GM18498 (cell line): ENCODE measurements around the gene CD160.
A peak's percentile ranks its signal among the peaks of the same experiment; 100 is the strongest.
"Not testable (repeated sequence)": the region's sequence is repeated elsewhere in the genome, so short reads cannot be mapped to it uniquely, and the experiment has no call there.

Experiments used
- ATAC-seq: cut with Tn5 transposase; IDR thresholded peaks from one replicate; pipeline ENCODE4 v1.9.1; 2021; ENCODE audit warnings: mild to moderate bottlenecking, moderate library complexity; ENCODE audit not compliant: unreplicated experiment

The CD160 gene

DNA sequence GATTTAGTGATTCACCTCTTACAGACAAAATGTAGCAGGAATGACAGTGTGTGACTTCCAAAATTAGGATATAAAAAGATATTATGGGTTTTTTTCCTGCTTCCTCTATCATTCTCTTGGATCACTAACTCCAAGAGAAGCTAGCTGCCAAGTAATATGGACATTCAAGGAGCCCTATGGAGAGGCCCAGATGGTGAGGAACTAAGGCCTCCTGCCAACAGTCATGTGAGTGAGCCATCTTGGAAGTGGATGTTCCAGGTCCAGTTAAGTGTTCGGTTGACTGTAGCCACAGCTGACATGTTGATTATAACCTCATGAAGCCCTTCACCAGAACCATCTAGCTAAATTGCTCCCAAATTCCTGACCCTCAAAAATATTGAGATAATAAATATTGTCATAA is 38.8 kb downstream of the CD160 start:
- no peak for ATAC-seq

DNA sequence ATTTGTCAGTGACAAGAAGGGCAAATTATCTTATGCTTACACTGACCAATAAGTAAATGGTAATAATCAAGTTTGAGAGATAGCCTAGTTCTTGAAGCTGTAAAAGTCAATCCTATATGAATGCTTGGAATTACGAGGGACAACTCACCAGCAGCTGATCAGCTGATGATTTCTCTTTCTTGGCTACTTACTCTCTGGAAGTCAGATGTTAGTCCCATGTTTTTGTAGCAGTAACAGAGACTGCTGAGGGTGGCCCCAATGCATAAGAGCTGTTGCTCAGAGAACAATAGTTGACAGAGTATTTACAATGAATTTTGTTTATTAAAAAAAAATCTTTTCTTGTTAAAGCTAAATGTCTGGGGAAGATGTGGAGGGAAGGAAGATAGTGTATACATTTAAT is 39.3 kb downstream of the CD160 start:
- ATAC-seq = no peak

DNA sequence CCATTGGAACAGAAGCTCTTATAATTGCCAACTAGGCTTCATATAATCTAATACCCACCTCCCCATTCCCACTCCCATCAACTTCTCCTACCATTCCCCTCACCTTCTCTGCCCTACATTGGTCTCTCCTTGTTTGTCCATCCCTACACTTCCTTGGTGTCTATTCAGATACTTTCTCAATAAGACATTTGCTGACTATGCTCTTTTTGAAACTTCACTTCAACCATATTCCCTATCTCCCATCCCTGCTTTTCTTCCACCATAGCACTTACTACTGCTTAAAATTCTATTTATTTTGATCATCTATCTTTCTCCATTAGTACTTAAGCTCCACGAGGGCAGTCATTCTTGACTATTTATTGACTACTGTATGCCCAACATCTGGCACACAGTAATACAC is 40.4 kb downstream of the CD160 start:
- ATAC-seq = no peak

DNA sequence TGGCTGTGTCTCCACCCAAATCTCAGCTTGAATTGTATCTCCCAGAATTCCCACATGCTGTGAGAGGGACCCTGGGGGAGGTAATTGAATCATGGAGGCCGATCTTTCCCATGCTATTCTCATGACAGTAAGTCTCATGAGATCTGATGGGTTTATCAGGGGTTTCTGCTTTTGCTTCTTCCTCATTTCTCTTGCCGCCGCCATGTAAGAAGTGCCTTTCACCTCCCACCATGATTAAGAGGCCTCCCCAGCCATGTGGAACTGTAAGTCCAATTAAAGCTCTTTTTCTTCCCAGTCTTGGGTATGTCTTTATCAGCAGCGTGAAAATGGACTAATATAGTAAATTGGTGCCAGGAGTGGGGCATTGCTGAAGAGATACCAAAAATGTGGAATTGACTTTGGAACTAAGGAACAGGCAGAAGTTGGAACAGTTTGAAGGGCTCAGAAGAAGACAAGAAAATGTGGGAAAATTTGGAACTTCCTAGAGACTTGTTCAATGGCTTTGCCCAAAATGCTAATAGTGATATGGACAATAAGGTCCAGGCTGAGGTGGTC is 41.2 kb downstream of the CD160 start:
- ATAC-seq = not testable (repeated sequence)

DNA sequence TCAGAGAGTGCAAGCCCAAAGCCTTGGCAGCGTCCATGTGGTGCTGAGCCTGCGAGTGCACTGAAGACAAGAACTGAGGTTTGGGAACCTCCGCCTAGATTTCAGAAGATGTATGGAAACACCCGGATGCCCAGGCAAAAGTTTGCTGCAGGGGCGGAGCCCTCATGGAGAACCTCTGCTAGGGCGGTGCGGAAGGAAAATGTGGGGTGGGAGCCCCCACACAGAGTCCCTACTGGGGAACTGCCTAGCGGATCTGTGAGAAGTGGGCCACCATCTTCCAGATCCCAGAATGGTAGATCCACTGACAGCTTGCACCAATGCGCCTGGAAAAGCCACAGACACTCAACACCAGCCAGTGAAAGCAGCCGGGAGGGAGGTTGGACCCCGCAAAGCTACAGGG is 42.2 kb downstream of the CD160 start:
- ATAC-seq = not testable (repeated sequence)

DNA sequence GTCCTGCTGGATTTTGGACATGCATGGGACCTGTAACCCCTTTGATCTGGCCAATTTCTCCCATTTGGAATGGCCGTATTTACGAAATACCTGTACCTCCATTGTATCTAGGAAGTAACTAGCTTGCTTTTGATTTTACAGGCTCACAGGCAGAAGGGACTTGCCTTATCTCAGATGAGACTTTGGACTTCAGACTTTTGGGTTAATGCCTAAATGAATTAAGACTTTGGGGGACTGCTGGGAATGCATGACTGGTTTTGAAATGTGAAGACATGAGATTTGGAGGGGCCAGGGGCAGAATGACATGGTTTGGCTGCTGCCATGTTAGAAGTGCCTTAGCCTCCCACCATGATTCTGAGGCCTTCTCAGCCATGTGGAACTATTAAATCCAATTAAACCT is 42.7 kb downstream of the CD160 start:
- ATAC-seq = not testable (repeated sequence)

DNA sequence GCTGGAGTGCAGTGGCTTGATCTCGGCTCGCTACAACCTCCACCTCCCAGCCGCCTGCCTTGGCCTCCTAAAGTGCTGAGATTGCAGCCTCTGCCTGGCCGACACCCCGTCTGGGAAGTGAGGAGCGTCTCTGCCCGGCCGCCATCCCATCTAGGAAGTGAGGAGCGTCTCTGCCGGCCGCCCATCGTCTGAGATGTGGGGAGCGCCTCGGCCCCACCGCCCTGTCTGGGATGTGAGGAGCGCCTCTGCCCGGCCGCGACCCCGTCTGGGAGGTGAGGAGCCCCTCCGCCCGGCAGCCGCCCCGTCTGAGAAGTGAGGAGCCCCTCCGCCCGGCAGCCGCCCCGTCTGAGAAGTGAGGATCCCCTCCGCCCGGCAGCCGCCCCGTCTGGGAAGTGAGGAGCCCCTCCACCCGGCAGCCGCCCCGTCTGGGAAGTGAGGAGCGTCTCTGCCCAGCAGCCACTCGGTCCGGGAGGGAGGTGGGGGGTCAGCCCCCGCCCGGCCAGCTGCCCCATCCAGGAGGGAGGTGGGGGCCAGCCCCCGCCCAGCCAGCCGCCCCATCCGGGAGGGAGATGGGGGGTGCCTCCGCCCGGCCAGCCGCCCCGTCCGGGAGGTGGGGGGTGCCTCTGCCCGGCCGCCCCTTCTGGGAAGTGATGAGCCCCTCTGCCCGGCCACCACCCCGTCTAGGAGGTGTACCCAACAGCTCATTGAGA is 45.1 kb downstream of the CD160 start:
- not testable (repeated sequence) for ATAC-seq

DNA sequence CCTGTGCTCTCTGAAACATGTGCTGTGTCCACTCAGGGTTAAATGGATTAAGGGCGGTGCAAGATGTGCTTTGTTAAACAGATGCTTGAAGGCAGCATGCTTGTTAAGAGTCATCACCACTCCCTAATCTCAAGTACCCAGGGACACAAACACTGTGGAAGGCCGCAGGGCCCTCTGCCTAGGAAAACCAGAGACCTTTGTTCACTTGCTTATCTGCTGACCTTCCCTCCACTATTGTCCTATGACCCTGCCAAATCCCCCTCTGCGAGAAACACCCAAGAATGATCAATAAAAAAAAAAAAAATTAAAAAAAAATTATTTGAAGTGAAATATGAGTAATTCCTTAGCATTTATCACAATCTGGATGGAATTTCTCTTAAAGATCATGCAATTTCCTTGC is 45.8 kb downstream of the CD160 start:
- not testable (repeated sequence) for ATAC-seq

DNA sequence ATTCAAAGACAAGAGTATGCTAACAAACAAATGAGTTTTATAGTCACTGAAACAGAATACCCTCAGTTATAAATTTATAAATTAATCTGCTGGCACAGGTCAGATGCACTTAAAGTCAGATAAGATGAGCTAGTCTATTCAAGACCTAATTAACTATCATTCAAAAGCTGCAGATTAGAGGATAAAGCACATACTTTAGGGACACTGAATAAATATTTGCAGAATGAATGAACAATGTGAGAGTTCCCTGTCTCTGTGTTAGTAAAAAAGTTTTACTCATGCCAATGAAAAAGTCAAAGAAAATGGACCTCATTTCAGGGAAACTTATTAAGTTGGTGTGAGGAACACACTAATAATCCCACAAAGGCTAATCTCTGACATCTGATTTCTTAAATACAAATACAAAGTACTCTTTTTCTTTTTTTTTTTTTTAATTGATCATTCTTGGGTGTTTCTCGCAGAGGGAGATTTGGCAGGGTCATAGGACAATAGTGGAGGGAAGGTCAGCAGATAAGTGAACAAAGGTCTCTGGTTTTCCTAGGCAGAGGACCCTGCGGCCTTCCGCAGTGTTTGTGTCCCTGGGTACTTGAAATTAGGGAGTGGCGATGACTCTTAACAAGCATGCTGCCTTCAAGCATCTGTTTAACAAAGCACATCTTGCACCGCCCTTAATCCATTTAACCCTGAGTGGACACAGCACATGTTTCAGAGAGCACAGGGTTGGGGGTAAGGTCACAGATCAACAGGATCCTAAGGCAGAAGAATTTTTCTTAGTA is 46.5 kb downstream of the CD160 start:
- not testable (repeated sequence) for ATAC-seq

DNA sequence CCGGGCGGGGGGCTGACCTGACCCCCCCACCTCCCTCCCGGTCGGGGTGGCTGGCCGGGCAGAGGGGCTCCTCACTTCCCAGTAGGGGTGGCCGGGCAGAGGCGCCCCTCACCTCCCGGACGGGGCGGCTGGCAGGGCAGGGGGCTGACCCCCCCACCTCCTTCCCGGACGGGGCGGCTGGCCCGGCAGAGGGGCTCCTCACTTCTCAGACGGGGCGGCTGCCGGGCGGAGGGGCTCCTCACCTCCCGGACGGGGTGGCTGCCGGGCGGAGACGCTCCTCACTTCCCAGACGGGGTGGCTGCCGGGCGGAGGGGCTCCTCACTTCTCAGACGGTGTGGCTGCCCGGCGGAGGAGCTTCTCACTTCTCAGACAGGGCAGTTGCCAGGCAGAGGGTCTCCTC is 47.6 kb downstream of the CD160 start:
- not testable (repeated sequence) for ATAC-seq

DNA sequence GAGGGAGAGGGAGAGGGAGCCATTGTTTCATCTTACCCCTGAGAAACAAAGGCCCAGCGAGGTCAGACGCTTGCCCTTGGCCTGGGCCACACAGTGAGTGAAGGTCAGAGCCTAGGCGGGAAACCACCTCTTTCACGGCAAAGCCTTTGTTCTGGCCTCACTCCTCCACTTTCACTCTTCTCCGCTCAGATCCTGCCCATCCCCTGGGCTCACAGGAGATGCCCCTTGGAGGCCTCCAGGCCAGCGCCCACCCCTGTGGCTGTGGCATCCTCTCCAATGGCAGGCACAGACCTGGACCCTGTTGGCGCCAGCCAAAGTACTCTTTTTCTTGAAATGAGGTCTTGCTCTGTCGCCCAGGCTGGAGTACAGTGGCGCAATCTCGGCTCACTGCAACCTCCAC is 48.7 kb downstream of the CD160 start:
- ATAC-seq = not testable (repeated sequence)

DNA sequence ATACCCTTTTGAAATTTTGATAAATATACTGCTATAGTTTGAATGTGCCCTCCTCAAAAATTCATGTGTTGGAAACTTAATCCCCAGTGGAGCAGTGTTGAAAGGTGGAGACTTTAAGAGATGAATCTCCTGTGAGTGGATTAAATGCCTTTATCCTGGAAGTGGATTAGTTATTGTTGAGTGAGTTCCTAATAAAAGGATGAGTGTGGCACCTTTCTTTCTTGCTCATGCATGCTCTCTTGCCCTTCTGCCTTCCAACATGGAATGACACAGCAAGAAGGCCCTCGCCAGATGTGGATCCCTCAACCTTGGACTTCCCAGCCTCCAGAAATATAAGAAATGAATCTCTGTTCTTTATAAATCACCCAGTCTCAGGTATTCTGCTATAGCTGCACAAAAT is 51.8 kb downstream of the CD160 start:
- ATAC-seq = no peak

DNA sequence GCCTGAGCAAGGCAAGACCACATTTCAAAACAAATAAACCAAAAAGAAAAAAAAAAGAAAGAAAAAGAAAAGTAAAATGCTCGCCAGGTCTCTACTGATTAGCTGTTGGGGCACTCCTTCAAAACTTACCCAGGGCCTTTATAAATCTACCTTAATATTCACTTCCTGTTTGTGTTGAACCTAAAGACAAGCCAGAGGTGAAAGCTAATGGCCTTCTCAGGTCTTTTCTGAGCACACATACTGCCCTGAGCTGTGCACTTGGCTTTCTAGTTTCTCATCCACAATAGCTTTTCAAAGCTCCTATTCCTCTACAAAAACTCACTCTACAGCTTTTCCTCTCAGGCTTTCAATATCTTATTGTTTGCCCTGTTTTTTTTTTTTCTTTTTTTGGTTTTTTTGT is 54.1 kb downstream of the CD160 start:
- no peak for ATAC-seq

DNA sequence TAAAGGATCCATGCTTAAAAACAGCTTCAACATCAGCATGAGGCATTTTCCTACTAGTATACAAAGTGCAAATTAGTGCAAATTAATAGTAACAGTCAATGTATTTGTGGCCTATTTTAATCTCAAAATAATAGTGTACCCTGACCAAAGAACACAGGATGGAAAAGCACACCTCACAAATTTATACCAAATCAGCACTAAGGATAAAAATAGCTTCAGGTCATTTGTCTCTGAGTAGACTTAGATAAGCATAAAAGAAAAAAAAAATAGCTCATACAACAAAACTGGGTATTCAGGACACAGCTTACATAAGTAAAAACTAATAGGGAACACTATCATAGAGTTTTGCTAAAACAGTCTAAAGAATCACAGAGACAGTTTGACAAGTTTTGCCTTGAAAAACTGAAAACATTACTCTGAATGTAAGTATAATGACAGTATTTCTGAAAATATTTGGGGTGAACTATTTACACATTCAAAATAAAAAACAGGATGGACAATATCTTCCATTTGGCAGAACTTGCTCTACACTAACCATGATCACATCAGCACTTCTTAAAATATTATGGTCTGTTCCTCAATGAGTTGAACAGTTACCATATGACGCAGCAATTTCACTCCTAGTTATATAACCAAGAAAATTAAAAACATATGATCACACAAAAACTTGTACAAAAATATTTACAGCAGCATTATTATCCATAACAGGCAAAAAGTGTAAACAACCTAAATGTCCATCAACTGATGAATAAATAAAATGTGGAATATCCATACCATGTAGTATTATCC is 58.3 kb downstream of the CD160 start:
- no peak for ATAC-seq

DNA sequence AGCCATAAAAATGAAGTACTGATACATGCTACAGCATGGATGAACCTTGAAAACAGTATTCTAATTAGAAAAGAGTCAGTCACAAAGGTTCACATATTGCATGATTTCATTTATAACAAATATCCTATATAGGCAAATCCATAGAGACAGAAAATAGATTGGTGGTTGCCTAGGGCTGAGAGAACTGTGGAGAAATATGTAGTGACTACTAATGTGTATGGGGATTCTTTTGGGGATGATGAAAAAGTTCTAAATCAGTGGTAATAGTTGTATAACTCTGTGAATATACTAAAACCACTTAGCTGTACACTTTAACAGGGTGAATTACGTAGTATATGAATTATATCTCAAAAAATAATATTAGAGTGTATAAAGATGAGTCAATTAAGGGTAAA is 58.8 kb downstream of the CD160 start:
- ATAC-seq = no peak

DNA sequence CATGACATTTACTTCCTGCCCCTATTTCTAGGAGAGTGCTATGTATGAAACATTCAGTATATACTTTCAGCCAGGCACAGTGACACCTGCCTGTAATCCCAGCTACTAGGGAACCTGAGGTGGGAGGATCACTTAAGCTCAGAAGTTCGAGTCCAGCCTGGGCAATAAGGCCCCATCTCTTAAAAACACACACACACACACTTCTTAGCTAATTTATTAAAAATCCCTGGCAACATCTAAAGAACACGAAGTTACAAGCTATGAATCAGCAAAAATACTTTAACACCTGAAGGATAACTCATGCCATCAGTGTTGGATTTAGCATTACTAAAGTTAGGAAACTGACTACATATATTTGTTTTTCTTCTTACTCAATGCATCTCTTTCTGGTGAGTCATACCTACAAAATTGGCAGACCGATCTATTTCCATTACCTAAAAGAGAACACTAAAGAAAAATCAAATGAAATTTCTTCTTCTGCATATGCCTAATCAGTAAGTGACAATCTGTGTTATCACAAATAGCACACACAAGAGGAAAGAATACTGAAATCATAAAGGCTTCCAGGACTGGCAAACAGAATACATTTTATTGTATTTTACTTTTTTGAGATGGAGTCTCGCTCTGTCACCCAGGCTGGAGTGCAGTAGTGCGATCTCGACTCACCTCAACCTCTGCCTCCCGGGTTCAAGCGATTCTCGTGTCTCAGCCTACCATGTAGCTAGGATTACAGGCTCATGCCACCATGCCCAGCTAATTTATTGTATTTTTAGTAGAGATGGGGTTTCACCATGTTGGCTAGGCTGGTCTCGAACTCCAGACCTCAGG is 63.2 kb downstream of the CD160 start:
- no peak for ATAC-seq

DNA sequence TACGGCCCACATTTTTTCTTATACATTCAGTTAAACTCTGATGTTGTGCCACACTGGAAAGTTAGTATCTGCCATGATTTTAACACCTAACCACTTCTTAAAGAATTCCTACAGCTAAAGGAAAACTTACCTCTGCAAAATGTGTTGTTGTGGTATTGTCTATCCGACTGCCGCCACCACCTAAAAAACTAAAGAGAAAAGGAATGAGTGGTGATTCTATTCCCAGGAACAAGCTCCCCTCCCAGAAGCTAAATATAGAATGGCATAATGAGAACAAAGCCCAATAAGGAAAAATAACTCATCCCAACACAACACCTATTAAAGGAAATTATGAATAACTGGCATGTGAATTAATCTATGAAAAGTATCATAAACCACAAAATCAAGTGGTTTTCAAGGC is 65.1 kb downstream of the CD160 start:
- ATAC-seq = no peak

DNA sequence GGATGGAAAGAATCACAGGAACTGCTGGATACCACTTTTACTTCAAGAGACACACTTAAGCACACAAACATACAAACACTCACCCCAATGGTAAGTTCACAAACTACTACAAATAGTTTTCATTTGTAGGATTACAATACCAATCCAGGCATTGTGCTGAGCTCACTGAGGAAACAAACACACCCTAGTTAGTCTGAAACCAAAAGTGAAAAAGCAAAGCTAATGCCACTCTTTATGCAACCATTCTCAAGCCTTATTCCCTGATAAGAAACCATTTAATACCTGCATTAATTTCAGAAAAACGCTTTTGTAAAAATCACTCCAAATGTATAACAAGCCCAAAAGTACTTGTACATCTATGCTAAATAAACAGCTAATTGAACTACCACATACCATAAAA is 66.2 kb downstream of the CD160 start:
- peak; percentile 64 for ATAC-seq

DNA sequence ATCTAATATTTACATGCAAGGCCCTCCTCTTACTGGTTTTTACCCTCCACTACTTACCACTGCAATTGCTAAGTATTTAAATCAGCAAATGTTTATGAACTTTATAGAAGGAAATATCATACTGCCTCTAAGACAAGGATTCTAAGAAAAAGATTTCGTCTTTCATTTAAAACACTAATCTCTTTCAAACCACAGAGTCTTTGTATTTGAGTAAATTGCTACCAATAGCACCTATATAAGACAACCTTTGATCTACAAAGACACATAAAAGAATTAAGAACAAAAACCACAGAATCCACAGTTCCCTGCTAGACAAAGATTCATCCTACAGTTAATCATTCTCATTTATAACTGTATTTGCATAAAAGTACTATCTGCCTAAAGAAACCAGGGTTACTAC is 67.0 kb downstream of the CD160 start:
- ATAC-seq = no peak

DNA sequence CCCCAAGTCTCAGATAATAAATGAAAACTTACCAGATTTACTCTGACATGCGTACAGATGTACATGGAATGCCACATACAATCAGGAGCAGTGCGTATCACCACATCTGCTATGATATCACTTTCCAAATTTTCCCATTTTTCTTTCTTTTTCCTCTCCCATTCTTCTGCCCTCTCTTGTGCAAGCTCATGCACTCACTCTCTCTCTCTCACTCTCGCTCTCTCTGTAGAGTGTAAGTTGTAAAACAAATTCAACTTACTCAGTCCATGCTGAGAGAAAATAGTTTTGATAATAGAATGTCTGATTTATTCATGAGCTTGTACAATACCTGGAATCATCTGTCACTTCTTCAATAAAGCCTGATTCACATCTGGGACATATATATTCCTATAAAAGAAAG is 69.3 kb downstream of the CD160 start:
- no peak for ATAC-seq
